SK-N-MC (cell line): Measurements from ENCODE around the gene G0S2.

Source experiments
- EZH2 ChIP-seq: fragments of 200-600 bp; sonication (generic); IDR thresholded peaks from one replicate; pipeline ENCODE4 v1.6.1; 2017; ENCODE audit warnings: antibody characterized with exemption
- FOXP2 ChIP-seq: optimal IDR thresholded peaks from 2 replicates; pipeline ENCODE3; 2011; ENCODE audit warnings: mild to moderate bottlenecking, moderate library complexity; ENCODE audit not compliant: insufficient read depth; ENCODE audit errors: extremely low read length, control extremely low read depth
- POLR2AphosphoS5 ChIP-seq: IDR thresholded peaks from 2 replicates; pipeline ENCODE4 v1.6.1; 2012; ENCODE audit warnings: mild to moderate bottlenecking, low read depth, low read length, borderline replicate concordance

- TF ChIP-seq POLR2AphosphoS5, result no peak
- TF ChIP-seq EZH2, result no peak
- no peak for TF ChIP-seq FOXP2
These were observed 48.8 kb downstream of the G0S2 start for GRCh38 chr1:209723756-209724693.
